HG02840 (cell line): ENCODE data around the gene DDX31.

Experiments used
- ATAC-seq: cut with Tn5 transposase; IDR thresholded peaks from one replicate; pipeline ENCODE4 v1.9.1; 2021; ENCODE audit warnings: mild to moderate bottlenecking, moderate library complexity, moderate number of reproducible peaks; ENCODE audit not compliant: unreplicated experiment, low FRiP score

Gene DDX31

GRCh38 chr9:132552041-132552440 is 117.7 kb downstream of the DDX31 start:
- ATAC-seq: no peak

DNA sequence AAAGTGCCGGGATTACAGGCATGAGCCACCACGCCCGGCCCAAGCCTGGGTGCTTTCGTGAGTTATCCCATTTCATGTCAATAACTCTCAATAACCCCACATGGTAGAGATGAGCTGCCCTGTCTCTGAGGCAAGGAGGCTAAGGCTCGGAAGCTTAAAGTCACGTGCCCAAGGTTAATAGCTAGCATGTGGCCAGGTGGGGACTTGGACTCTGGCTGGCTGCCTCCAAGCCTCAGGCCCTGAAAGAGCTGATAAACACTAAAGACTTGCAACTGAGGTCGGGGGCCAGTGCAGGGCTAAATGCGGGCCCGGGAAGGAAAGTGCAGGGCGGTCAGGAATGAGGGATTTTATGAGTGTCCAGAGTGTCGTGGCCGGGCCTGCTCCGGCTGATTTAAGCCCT is 118.2 kb downstream of the DDX31 start:
- no peak for ATAC-seq

GRCh38 chr9:132548751-132549640 is 120.8 kb downstream of the DDX31 start:
- ATAC-seq: no peak

DNA sequence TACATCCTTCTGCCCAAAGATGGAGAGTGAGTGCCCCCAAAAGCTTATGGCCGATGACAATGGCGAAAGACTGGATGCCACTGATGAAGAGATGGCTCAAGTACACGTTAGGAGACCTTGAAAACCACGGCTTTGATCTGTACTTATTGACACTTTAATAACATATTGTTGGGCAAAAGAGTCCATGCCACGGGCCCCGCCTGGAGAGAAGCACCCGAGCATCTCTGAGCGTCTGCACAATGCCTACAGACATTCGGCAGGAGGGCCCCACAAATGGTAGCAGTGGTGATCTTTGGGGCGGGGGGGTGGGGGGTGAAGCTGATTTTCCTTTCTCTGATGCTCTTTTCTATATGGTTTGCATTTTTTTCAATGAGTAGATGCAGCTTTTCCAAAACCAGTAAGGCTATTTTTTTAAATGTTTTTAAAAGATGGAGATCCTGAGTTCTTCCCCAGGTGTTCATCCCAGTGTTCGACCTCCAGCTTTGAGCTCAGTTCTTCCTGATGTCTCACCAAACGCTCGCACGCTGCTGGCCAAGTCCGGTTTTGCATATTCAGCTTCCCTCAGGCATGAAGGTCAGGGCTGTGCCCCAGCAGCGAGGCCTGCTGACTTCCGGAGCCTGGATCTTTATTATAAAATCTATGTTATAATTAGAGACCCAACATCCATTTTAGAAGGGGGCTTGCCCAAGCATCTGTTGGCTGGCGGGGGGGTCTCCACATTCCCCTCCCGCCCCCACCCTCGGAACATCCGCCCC is 121.6 kb downstream of the DDX31 start:
- ATAC-seq: no peak

- no peak for ATAC-seq
Measured at GRCh38 chr9:132547436-132547835, 122.3 kb downstream of the DDX31 start.

- no peak for ATAC-seq
Measured at GRCh38 chr9:132547052-132547431, 122.7 kb downstream of the DDX31 start.

DNA sequence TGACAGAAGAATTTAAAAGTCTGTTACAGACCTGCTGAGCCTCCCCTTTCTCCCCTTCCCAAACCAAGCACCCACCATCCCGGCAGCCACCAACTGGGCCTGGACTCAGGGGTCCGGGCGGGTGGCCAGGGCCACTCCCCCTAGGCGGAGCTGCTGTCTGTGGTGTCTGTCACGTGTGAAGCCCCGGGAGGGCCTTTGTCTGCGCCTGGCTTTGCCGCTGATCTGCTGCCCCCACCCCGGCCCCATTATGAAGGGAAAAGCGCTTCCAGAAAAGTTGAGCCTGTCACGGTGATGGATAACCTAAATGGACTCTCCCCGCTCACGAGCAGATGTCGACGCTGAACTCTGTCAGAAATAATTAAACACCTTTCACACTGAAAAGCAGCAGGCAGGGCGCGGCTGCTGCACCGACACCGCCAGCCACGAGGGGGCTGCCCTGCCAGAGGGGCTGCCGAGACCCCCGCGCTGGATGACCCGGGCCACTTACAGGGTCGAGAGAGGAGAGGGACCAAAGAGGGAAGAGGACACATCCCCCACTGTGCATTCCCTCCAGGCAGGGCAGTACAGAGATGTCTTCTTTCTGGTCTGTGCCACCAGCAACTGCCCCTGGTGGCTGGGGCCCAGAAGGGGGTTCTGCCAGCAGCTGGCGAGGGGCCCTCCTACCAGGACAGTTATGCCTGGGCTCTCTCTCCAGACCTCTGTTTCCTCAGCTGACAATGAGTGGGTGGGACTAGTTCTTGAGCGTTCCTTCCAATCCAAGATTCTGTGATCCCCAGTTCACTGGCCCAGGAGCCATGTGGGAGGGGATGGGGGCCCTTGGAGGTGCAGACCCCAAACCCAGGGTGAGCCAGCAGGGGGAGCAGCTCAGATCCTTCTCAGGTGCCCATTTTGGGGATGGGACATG is 123.4 kb downstream of the DDX31 start:
- ATAC-seq: no peak

DNA sequence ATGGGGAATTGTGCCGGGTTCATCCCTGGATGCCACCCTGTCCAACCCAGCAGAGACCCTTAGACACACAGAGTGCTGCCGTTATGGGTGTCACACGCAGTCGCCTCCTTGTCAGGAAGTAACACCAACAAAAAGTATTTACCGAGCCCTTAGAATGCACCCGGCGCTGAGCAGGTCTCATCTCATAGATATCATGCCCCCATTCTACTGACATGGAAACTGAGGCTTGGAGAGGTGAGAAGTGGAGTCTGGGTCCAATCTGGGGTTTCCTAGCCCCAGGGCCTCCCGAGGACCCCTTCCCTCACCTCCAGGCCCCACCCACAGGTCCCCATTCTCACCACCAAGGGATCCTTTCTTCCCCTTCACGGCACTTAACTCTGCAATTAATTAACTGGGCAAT is 124.2 kb downstream of the DDX31 start:
- no peak for ATAC-seq

DNA sequence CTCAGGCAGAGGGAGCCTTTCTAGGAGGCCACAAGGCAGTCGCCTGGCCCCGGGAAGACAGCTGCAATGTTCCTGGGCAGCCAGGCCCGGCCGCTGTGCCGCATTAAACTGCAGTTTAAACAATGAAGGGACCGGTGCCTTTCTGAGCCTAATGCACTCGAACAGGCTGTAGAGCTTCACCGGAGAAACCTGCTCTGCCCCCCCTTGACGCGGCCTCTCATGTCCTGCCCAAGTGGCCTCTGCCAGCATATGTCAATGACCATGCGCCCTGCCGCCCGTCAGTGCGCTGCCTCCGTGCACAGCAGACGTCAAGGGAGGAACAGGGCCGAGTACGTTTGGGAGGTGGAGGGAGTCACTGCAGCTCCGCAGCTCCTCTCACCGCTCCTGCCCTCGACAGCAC is 125.8 kb downstream of the DDX31 start:
- no peak for ATAC-seq

- ATAC-seq: no peak
Measured at GRCh38 chr9:132543251-132543650, 126.5 kb downstream of the DDX31 start.
